ENCODE measurements around the gene TPD52L2. TPM values are rescaled to one million over a fixed set of nuclear protein-coding genes. Genes with fewer than 3 reads are reported as not detected.
"Not testable (repeated sequence)": the region's sequence is repeated elsewhere in the genome, so short reads cannot be mapped to it uniquely, and the experiment has no call there.

TPD52L2 gene
- total RNA-seq, 1 donor from 2014 or later = 76.9 TPM

GRCh38 chr20:63878899-63879663 is 14.0 kb downstream of the TPD52L2 start:
- no peaks in the 10 kb centered on the region for H3K27me3 ChIP-seq (ENCODE audit: low read depth)
- DNase-seq (no peak), ATAC-seq (no peak)
- H3K4me3 ChIP-seq = no peak overlapping the region
- intact Hi-C loops (cut with DNase I) = no loop called here
- no peak overlapping the region for H3K27ac ChIP-seq
- H3K36me3 ChIP-seq = peaks cover 90% of the 10 kb centered on the region
- no peaks in the 10 kb centered on the region for H3K4me1 ChIP-seq
- no peaks in the 10 kb centered on the region for H3K9me3 ChIP-seq
- TF ChIP-seq, protein P1, sequence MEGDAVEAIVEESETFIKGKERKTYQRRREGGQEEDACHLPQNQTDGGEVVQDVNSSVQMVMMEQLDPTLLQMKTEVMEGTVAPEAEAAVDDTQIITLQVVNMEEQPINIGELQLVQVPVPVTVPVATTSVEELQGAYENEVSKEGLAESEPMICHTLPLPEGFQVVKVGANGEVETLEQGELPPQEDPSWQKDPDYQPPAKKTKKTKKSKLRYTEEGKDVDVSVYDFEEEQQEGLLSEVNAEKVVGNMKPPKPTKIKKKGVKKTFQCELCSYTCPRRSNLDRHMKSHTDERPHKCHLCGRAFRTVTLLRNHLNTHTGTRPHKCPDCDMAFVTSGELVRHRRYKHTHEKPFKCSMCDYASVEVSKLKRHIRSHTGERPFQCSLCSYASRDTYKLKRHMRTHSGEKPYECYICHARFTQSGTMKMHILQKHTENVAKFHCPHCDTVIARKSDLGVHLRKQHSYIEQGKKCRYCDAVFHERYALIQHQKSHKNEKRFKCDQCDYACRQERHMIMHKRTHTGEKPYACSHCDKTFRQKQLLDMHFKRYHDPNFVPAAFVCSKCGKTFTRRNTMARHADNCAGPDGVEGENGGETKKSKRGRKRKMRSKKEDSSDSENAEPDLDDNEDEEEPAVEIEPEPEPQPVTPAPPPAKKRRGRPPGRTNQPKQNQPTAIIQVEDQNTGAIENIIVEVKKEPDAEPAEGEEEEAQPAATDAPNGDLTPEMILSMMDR (IDR thresholded peaks at IDR 0.05) = no peak

- DNase-seq; H3K27ac ChIP-seq; ATAC-seq; intact Hi-C loops (cut with DNase I); H3K4me3 ChIP-seq; H3K27me3 ChIP-seq (ENCODE audit: low read depth); H3K4me1 ChIP-seq; H3K9me3 ChIP-seq: not testable (repeated sequence)
- peaks cover 90% of the 10 kb centered on the region for H3K36me3 ChIP-seq
Observed at GRCh38 chr20:63880901-63881300, 15.8 kb downstream of the TPD52L2 start.

DNA sequence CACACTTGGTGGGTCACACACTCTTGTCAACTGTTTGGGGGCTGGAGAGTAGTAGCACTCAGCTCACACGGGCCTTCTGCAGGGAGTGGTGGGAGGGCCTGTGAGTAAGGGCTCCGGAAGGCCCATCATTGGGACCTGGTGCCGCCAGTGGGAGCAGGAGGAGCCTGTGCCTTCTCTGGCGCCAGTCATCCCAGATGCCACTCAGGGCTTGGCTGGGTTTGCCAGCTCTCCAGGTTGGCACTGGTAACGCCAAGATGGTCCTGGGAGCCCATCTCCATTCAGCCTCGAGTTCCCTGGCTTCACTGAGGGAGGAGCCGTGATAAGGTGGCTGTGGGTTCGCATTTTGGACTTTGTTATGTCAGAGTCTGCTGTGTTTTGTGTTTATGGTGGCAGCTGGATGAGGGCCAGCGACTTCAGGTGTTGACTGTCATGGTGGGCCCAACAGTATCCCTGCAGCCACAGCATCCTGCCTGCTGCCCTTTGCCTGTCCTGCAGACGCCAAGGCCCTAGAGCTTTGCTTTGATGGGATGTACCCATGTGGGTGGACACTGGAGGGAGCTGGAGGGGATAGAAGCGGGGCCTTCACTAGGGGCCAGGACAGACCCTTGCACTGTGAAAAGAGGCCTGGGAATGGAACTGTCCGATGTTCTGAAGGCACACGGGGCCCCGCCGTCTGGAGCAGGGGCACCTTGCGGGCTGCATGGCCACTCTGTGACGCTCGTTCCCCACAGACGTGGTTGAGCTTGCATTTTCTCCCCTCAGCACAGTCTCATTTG is 16.6 kb downstream of the TPD52L2 start:
- DNase-seq = no peak
- TF ChIP-seq, protein P1 (IDR thresholded peaks at IDR 0.05) = no peak

GRCh38 chr20:63882257-63883200 is 17.5 kb downstream of the TPD52L2 start:
- H3K27me3 ChIP-seq (ENCODE audit: low read depth) = no peaks in the 10 kb centered on the region
- H3K9me3 ChIP-seq = no peaks in the 10 kb centered on the region
- intact Hi-C loops (cut with DNase I) = no loop called here
- H3K36me3 ChIP-seq = peaks cover 86% of the 10 kb centered on the region
- H3K27ac ChIP-seq = no peak overlapping the region
- ATAC-seq (no peak), DNase-seq (no peak)
- TF ChIP-seq, protein P1 (IDR thresholded peaks at IDR 0.05) = no peak
- no peaks in the 10 kb centered on the region for H3K4me1 ChIP-seq
- H3K4me3 ChIP-seq = no peak overlapping the region

More for the DNA sequence above, 16.6 kb downstream of the TPD52L2 start:
- H3K27ac ChIP-seq = no peak overlapping the region
- no peak for ATAC-seq
- H3K27me3 ChIP-seq (ENCODE audit: low read depth) = no peaks in the 10 kb centered on the region
- peaks cover 86% of the 10 kb centered on the region for H3K36me3 ChIP-seq
- no peaks in the 10 kb centered on the region for H3K9me3 ChIP-seq
- intact Hi-C loops (cut with DNase I) = no loop called here
- H3K4me3 ChIP-seq = no peak overlapping the region
- H3K4me1 ChIP-seq = no peaks in the 10 kb centered on the region

DNA sequence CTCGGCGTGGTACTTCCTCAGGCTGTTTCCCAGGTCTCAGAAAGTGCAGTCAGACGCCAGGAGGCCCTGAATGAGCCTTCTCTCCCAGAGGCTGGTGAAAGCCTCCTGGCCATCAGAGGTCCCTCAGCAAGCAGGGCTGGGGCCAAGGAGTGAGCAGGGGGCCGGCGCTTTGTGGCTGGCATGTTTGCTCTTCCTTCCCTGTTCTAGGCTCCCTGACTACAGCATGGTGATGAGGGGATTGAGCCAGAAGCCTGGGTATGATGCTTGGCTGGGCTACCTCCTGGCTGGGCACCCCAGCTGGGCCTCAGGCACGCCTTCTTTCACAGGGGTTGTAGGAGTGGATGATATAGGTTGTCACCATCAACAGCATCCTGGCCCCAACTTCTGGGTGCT is 18.1 kb downstream of the TPD52L2 start:
- H3K9me3 ChIP-seq = no peaks in the 10 kb centered on the region
- TF ChIP-seq, protein P1 (IDR thresholded peaks at IDR 0.05) = no peak
- ATAC-seq = no peak
- intact Hi-C loops (cut with DNase I) = no loop called here
- no peak overlapping the region for H3K27ac ChIP-seq
- DNase-seq = no peak
- H3K27me3 ChIP-seq (ENCODE audit: low read depth) = no peaks in the 10 kb centered on the region
- no peak overlapping the region for H3K4me3 ChIP-seq
- peaks cover 85% of the 10 kb centered on the region for H3K36me3 ChIP-seq
- H3K4me1 ChIP-seq = no peaks in the 10 kb centered on the region
